SK-N-MC (cell line): ENCODE measurements around the gene SHROOM3.

ENCODE experiments used
- EZH2 ChIP-seq: fragments of 200-600 bp; sonication (generic); IDR thresholded peaks from one replicate; pipeline ENCODE4 v1.6.1; 2017; ENCODE audit warnings: antibody characterized with exemption
- POLR2AphosphoS5 ChIP-seq: IDR thresholded peaks from 2 replicates; pipeline ENCODE4 v1.6.1; 2012; ENCODE audit warnings: mild to moderate bottlenecking, low read depth, low read length, borderline replicate concordance

GRCh38 chr4:76741663-76742020 is 306.6 kb downstream of the SHROOM3 start:
- no peak for TF ChIP-seq EZH2
- TF ChIP-seq POLR2AphosphoS5, result no peak
